Bronchial smooth muscle cell (primary cell): ENCODE results near the gene SMPDL3A. TPM values are rescaled to one million over a fixed set of nuclear protein-coding genes. Genes with fewer than 3 reads are reported as not detected.

Experiments
- total RNA-seq: library from RNA; depleted of rRNA; stranded (reverse); fragments of >200 nt; gene quantifications from 2 replicates; pipeline ENCODE4 v1.2.1, GENCODE V29; 2014

Gene SMPDL3A, protein sequence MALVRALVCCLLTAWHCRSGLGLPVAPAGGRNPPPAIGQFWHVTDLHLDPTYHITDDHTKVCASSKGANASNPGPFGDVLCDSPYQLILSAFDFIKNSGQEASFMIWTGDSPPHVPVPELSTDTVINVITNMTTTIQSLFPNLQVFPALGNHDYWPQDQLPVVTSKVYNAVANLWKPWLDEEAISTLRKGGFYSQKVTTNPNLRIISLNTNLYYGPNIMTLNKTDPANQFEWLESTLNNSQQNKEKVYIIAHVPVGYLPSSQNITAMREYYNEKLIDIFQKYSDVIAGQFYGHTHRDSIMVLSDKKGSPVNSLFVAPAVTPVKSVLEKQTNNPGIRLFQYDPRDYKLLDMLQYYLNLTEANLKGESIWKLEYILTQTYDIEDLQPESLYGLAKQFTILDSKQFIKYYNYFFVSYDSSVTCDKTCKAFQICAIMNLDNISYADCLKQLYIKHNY
- 24.4 and 57.7 TPM in 2 replicates for total RNA-seq

DNA sequence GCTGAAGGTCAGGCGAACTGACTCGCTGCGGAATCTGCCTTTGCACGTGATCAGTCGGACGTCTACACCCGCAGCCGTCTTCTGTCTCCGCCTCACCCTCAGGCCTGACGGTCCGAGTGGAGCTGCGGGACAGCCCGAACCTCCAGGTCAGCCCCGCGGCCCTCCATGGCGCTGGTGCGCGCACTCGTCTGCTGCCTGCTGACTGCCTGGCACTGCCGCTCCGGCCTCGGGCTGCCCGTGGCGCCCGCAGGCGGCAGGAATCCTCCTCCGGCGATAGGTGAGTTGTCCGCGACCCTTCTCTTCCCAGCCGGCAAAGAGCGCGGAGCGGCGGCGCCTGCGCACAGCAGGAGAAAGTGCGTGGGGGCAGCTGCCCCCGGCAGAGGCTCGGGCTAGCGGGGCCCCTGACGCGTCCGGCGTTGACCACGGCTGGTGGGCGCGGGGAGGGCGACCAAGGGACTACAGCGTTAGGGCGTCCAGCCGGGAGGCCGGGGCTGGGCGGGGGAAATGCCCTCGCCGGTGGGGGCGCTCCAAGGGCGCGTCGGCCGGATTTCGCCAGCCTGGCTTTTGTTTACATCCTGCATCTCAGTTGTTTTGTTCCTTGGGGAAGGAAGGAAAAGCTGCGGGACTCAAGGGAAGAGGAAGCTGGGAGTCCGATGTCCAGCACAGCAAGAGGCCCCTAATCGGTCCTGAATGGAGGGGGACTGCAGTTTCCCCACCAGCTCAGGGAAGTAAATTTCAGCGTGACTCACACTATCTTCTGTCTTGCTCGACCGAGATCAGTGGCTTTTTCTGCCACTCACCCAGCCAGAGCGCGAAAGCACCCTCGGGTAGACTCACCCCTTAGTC, at the start of gene SMPDL3A:
SMPDL3A (plus strand) TSS at position 77 of the 846 bp plus-strand sequence; CDS start at position 166, 89 bp downstream.

GRCh38 chr6:122779667-122780066, 9.4 kb upstream of the SMPDL3A start, which contains the start of gene FABP7:
TSS of gene FABP7 (plus strand) at chr6:122779716. CDS start at chr6:122779795, 79 bp downstream.

Other genes with a start within 250 kb of the SMPDL3A start
- 2.1 and 9.3 TPM in 2 replicates for gene PKIB, start 178.9 kb upstream of the SMPDL3A start, total RNA-seq
- not detected in 2 replicates for gene FABP7, start 9.5 kb upstream of the SMPDL3A start, total RNA-seq
- gene CLVS2, start 207.0 kb downstream of the SMPDL3A start, total RNA-seq = under 0.01 TPM in 1 of 2 replicates, not detected in the other